LNCaP clone FGC (cell line): ENCODE results near the gene TM4SF20.
"Not testable (repeated sequence)": the region's sequence is repeated elsewhere in the genome, so short reads cannot be mapped to it uniquely, and the experiment has no call there.

Experiments
- DNase-seq: peaks from one replicate; pipeline ENCODE4 v3.0.0-alpha.2; 2011; ENCODE audit warnings: low read depth
- H3K4me3 ChIP-seq: 2 replicates; pipeline ENCODE4 v1.5.1; 2011; ENCODE audit warnings: mild to moderate bottlenecking, low read depth, low read length, control low read depth
- CTCF ChIP-seq: IDR thresholded peaks from 2 replicates; pipeline ENCODE4 v1.5.1; 2012; ENCODE audit warnings: mild to moderate bottlenecking; ENCODE audit not compliant: control insufficient read depth, insufficient read depth; ENCODE audit errors: extremely low read depth

TM4SF20 gene

GRCh38 chr2:227386630-227387029, 7.5 kb upstream of the TM4SF20 start:
- no peak for DNase-seq
- TF ChIP-seq CTCF: no peak

GRCh38 chr2:227383686-227384085, 4.6 kb upstream of the TM4SF20 start:
- no peak for DNase-seq
- no peak for TF ChIP-seq CTCF
- H3K4me3 ChIP-seq: no peak overlapping the region

More at GRCh38 chr2:227386630-227387029, 7.5 kb upstream of the TM4SF20 start:
- no peak overlapping the region for H3K4me3 ChIP-seq

GRCh38 chr2:227382241-227382835, 3.2 kb upstream of the TM4SF20 start:
- not testable (repeated sequence) for DNase-seq, H3K4me3 ChIP-seq

- TF ChIP-seq CTCF: no peak
- H3K4me3 ChIP-seq: no peak overlapping the region
- no peak for DNase-seq
Measured at GRCh38 chr2:227378371-227378782, 729 bp downstream of the TM4SF20 start.

GRCh38 chr2:227377467-227378351, 1.4 kb downstream of the TM4SF20 start:
- no peak overlapping the region for H3K4me3 ChIP-seq
- no peak for DNase-seq
- TF ChIP-seq CTCF: 0 out of 2 replicates have a peak, but pooled peaks have one; percentile 9

GRCh38 chr2:227376656-227377396, 2.3 kb downstream of the TM4SF20 start:
- no peak for DNase-seq
- no peak for TF ChIP-seq CTCF

DNA sequence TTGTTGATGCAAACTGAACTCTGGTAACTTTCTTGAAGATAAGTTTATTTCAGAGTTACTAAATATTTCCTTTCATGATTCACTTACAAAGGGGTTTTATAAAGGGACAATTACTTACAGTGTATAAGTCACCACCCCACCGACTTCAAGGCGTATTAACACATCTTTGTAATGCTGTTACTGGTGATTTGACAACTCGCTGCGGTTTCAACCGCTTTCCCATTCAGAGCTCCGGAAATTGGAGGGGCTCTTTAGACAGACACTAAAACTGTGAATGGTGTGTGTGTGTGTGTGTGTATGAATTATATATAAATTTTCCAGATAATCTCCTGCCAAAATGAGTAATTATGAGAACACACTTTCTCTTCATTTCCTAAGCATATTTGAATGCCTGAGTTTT, 4.9 kb downstream of the TM4SF20 start:
- no peak for DNase-seq
- no peak for TF ChIP-seq CTCF
- H3K4me3 ChIP-seq: no peak overlapping the region

More at GRCh38 chr2:227376656-227377396, 2.3 kb downstream of the TM4SF20 start:
- no peak overlapping the region for H3K4me3 ChIP-seq
